Peyer's patch (tissue), 4 donors: ENCODE measurements around the gene GALNT6. TPM values are rescaled to one million over a fixed set of nuclear protein-coding genes. Genes with fewer than 3 reads are reported as not detected.

Experiments
- DNase-seq, 3 donors: peaks; one replicate each; pipeline ENCODE4 v3.0.0-alpha.2; 2017 to 2019
- H3K27ac ChIP-seq, 4 donors: fragments of 200-600 bp; sonication (generic); one replicate each; pipeline ENCODE4 v1.5.1; 2016 to 2019
- H3K27me3 ChIP-seq, 2 donors: fragments of 200-600 bp; sonication (generic); one replicate each; pipeline ENCODE4 v1.5.1; 2019
- H3K36me3 ChIP-seq, 3 donors: fragments of 200-600 bp; sonication (generic); one replicate each; pipeline ENCODE4 v1.5.1; 2016 to 2019
- H3K4me1 ChIP-seq, 4 donors: fragments of 200-600 bp; sonication (generic); one replicate each; pipeline ENCODE4 v1.5.1; 2016 to 2019
- H3K4me3 ChIP-seq, 4 donors: fragments of 200-600 bp; sonication (generic); 1 replicate in 3 of 4; 2 replicates in 1 of 4; pipeline ENCODE4 v1.5.1; 2016 to 2019; ENCODE audit warnings: mild to moderate bottlenecking in 1 of 4
- H3K9me3 ChIP-seq, 4 donors: fragments of 200-600 bp; sonication (generic); one replicate each; pipeline ENCODE4 v1.5.1; 2016 to 2019; ENCODE audit warnings: mild to moderate bottlenecking in 1 of 4
- POLR2A ChIP-seq, 2 donors: fragments of 450-650 bp; IDR thresholded peaks; one replicate each; pipeline ENCODE4 v1.5.1; 2017; ENCODE audit warnings: antibody characterized with exemption in 2 of 2, mild to moderate bottlenecking in 2 of 2, moderate library complexity in 2 of 2
- total RNA-seq, 4 donors: library from RNA; depleted of rRNA; stranded (reverse); fragments of >200 nt; gene quantifications; one replicate each; pipeline ENCODE4 v1.1.0, GENCODE V29; 2016
- TF ChIP-seq, protein P1 (sequence below), 6 experiments: fragments of 450-650 bp in 4 of 6; fragments of 200-600 bp in 2 of 6; sonication (generic) in 1 of 6; IDR thresholded peaks; one replicate each; pipeline ENCODE4 v1.5.1; 2017 to 2019; ENCODE audit warnings: antibody characterized with exemption in 6 of 6, mild to moderate bottlenecking in 3 of 6, moderate library complexity in 1 of 6

Gene GALNT6
- total RNA-seq, 4 donors from 2014 or later, result 31.4 to 82.0 (median 54.9) TPM

DNA sequence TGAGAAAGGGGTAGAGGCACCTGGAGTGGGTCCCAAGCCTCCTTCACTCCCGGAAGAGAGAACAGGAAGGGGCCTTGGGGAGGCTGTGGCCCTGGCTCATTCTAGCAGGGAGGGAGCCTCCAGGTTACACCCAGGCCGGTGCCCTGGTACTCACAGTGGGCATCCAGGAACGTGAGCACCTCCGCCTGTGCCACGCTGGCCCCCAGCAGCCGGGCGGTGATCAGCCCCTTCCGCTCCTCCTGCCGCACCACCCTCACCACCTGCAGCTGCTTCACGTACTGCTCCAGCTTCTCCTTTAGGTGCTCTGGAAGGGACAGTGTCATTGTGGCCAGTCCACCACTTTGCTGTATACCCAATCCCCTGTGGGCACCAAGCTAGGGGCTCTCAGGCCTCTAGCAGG lies 25.9 kb downstream of the GALNT6 start:
- peaks cover 0 to 13% (median 9%) of the 10 kb centered on the region in 4 donors for H3K4me1 ChIP-seq
- no peak for DNase-seq
- no peaks in the 10 kb centered on the region for H3K27me3 ChIP-seq
- TF ChIP-seq, protein P1, sequence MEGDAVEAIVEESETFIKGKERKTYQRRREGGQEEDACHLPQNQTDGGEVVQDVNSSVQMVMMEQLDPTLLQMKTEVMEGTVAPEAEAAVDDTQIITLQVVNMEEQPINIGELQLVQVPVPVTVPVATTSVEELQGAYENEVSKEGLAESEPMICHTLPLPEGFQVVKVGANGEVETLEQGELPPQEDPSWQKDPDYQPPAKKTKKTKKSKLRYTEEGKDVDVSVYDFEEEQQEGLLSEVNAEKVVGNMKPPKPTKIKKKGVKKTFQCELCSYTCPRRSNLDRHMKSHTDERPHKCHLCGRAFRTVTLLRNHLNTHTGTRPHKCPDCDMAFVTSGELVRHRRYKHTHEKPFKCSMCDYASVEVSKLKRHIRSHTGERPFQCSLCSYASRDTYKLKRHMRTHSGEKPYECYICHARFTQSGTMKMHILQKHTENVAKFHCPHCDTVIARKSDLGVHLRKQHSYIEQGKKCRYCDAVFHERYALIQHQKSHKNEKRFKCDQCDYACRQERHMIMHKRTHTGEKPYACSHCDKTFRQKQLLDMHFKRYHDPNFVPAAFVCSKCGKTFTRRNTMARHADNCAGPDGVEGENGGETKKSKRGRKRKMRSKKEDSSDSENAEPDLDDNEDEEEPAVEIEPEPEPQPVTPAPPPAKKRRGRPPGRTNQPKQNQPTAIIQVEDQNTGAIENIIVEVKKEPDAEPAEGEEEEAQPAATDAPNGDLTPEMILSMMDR (IDR thresholded peaks at IDR 0.05), result no peak
- TF ChIP-seq POLR2A (IDR thresholded peaks at IDR 0.05), result no peak
- no peaks in the 10 kb centered on the region for H3K9me3 ChIP-seq
- H3K27ac ChIP-seq, result no peak overlapping the region
- no peak overlapping the region for H3K4me3 ChIP-seq
- peaks cover 0 to 3% (median 0%) of the 10 kb centered on the region in 3 donors for H3K36me3 ChIP-seq

DNA sequence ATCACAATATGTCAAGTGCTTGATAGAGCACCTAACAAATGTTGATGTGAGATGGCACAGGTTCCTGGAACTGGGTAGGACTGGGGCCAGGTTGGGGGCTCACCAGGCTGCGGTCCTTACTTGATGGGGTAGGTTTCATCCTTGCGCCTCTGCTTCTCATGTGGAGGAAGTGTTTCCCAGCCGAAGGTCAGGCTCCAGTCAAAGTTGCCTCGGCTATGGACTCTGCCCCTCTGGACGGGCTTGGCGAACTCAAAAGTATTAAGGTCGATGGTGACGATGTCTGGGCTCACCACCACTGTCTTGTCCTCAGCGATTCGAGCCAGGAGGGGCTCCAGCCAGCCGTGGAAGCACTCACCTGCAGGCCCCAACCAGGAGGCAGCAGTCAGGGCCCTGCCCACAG lies 27.2 kb downstream of the GALNT6 start:
- peak in 2 of 3 donors; percentile 63 to 70 for DNase-seq
- peak overlapping the region in 2 of 4 donors; percentile 30 to 46 for H3K27ac ChIP-seq
- H3K27me3 ChIP-seq, result no peaks in the 10 kb centered on the region
- H3K4me1 ChIP-seq, result peaks cover 0 to 8% (median 5%) of the 10 kb centered on the region in 4 donors
- peaks cover 0 to 3% (median 0%) of the 10 kb centered on the region in 3 donors for H3K36me3 ChIP-seq
- TF ChIP-seq POLR2A (IDR thresholded peaks at IDR 0.05), result no peak
- TF ChIP-seq, protein P1 (IDR thresholded peaks at IDR 0.05), result no peak
- no peaks in the 10 kb centered on the region for H3K9me3 ChIP-seq
- no peak overlapping the region for H3K4me3 ChIP-seq

DNA sequence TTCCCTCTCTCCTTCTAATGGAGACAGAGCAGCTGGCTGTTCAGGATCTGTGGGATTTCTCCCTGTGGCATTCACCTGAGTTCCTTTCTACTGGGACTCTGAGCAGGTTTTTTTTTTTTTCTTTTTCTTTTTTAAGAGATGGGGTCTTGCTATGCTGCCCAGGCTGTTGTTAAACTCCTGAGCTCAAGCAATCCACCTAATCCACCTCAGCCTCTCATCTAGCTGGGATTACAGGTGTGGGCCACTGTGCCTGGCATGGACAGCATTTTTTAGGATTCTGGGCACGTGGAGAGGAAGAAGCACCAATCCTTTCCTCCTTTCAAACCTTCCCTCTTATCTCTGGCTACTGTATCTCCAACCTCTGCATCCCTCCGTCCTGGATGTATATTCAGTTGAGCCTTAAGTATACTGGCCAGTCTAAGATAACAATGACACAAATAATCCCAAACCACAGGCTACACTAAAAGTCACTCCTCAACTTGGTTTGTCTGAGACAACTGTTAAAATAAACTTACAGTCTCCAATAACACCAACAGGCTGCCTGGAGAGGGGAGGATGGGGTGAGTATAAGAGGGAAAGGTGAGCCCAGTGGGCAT lies 28.4 kb downstream of the GALNT6 start:
- Histone ChIP-seq H3K27ac (no peak overlapping the region), H3K9me3 (no peaks in the 10 kb centered on the region), H3K4me1 (no peaks in the 10 kb centered on the region), H3K36me3 (peaks cover 0 to 13% (median 0%) of the 10 kb centered on the region in 3 donors), H3K27me3 (no peaks in the 10 kb centered on the region), H3K4me3 (no peak overlapping the region)
- TF ChIP-seq, protein P1 (IDR thresholded peaks at IDR 0.05), result no peak
- no peak for TF ChIP-seq POLR2A (IDR thresholded peaks at IDR 0.05)
- no peak for DNase-seq

- Histone ChIP-seq H3K4me3 (no peak overlapping the region), H3K36me3 (peaks cover 0 to 18% (median 0%) of the 10 kb centered on the region in 3 donors), H3K9me3 (no peaks in the 10 kb centered on the region), H3K27ac (no peak overlapping the region), H3K4me1 (no peaks in the 10 kb centered on the region), H3K27me3 (no peaks in the 10 kb centered on the region)
- peak in 2 of 3 donors; percentile 53 to 61 for DNase-seq
- TF ChIP-seq, protein P1 (IDR thresholded peaks at IDR 0.05), result no peak
- no peak for TF ChIP-seq POLR2A (IDR thresholded peaks at IDR 0.05)
These were observed 28.9 kb downstream of the GALNT6 start for GRCh38 chr12:51362307-51362706.

- peaks cover 0 to 4% (median 0%) of the 10 kb centered on the region in 4 donors for H3K4me1 ChIP-seq
- H3K27ac ChIP-seq, result no peak overlapping the region
- DNase-seq, result no peak
- no peaks in the 10 kb centered on the region for H3K27me3 ChIP-seq
- H3K4me3 ChIP-seq, result no peak overlapping the region
- no peaks in the 10 kb centered on the region for H3K9me3 ChIP-seq
- peaks cover 0 to 26% (median 0%) of the 10 kb centered on the region in 3 donors for H3K36me3 ChIP-seq
- no peak for TF ChIP-seq POLR2A (IDR thresholded peaks at IDR 0.05)
- TF ChIP-seq, protein P1 (IDR thresholded peaks at IDR 0.05), result no peak
These were observed 29.8 kb downstream of the GALNT6 start for GRCh38 chr12:51361161-51362016.
